Occipital lobe (tissue), 2 donors: Measurements from ENCODE around the gene LRRC28. TPM values are rescaled to one million over a fixed set of nuclear protein-coding genes. Genes with fewer than 3 reads are reported as not detected.
A peak's percentile ranks its signal among the peaks of the same experiment; 100 is the strongest.
"Not testable (repeated sequence)": the region's sequence is repeated elsewhere in the genome, so short reads cannot be mapped to it uniquely, and the experiment has no call there.

Experiments used
- DNase-seq: peaks from one replicate; lab custom pipeline; 2025; lab: John Stamatoyannopoulos, UW
- total RNA-seq: library from RNA; depleted of rRNA; stranded (reverse); fragments of >200 nt; gene quantifications from one replicate; pipeline ENCODE4 v1.2.3, GENCODE V29; 2014

Gene LRRC28
- total RNA-seq: 40.2 TPM

DNA sequence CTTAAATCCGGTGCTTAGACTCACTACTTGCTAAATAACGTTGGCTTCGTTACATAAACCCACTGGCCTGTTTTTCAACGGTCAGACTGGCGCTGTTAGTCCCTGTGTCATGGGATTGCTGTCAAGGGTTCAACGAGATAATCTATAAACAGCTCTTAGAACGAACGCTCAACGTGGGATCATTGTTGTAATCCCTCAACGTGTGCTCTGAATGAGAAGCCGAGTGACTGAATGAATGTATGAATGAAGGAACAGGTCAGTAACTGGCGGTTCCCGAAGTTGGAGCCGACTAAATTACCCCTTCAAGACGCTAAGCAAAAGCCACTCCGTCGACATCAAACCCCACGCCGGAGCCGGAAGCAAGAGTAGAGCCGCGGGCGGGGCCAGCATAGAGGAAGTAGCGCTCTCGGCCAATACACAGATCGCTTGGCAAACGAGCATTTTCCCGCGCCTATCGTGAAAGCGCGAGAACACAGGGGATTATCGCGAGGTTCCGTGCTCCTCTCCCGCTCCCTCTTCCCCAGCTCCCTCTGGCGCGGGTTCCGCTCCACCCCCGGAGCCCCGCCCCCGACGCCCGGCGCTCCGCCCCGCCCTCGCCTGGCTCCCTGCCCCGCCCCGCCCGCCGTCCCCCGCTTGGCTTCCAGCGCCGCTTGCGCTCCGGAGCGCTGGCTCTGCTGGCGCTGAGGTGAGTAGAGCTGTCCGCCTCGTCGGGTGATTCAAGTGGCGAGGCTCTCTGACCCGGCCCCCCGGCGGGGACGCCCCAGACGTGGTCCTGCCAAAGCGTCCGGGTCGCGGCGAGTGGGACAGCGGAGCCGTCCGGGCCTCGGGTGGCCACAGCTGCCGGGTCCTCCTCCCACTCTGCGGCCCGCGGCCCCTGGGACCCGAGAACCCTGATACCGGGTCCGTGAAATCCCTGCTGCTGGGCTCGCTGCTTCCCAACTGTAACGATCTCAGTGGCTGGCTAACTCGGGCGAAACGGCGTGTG, at the start of gene LRRC28:
TSS of gene LRRC28 (plus strand) at position 625 of the 985 bp plus-strand sequence. CDS start 4,477 bp downstream, outside the sequence.
- peak; percentile 97 for DNase-seq

- no peak for DNase-seq
Measured at GRCh38 chr15:99202176-99202552, 49.1 kb upstream of the LRRC28 start.

- DNase-seq: no peak
Measured at GRCh38 chr15:99207672-99208071, 43.6 kb upstream of the LRRC28 start.

DNA sequence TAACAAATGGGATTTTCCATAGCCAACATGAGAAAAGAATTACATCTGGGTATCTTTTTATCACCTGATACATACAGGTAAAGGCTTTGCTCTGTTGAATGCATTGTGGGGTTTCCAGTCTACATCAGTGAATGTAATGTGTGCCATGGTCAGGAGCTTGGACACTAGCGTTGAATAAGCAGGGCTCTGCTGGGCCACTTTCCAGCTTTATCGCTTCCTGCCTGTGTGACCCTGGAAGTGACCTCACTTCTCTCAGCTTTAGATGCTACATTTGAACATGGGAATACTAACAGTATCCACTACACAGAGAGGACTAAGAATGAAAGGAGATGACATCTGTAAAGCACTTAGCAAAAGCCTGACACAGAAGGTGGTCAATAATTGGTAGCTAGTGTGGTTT, 42.0 kb upstream of the LRRC28 start:
- DNase-seq: no peak

DNA sequence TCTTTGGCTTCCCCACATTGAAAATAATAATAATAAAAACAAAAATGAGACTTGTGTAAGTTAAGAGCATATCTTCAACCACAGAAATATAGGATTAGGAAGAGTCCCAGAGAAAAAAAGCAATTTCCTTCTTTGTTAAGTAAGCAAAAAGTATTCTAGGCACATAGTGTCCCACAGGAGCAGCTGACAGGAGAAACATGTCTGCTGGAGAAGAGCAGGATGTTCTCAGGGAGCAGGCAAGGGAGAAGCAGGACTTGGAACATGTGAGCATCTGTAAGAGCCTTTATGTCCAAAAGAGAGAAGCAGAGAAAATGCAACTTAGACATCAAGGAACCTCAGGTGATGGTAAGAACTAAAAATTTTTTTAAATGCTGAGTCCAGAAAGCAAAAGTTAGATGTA, 40.9 kb upstream of the LRRC28 start:
- no peak for DNase-seq

DNA sequence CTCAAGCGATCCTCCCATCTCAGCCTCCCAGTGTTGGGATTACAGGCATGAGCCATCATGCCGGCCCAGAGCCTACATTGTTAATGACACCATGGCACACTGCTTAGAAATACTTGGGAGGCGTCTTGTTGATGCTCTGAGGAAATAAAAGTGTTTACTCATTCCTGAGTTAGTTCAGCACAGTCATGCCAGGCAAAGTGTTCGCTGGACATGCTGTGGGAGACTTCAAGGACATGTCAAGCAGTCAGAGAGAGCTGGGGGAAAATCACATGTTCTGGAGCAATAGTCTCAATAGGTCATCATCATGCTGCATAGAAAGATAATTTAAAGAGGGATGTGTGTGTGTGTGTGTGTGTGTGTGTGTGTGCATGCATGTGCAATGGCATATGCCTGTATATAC, 39.4 kb upstream of the LRRC28 start:
- DNase-seq: no peak

DNA sequence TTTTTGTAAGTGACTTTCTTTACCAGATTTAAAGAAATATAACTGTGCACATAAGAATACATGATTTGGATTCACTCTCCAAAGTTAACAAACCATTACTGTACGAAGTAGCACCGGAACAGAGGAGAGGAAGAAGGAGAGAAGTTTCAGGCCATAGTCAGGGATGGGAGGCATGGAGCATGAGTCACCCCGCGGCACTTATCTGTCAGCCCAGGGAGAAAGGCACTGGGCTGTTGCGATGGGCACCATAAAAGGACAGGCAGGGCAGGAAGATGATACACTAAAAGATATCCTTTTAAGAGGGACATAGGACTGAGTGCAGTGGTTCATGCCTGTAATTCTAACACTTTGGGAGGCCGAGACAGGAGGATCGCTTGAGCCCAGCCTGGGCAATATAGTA, 38.9 kb upstream of the LRRC28 start:
- DNase-seq: no peak

GRCh38 chr15:99213187-99213811, 38.0 kb upstream of the LRRC28 start:
- DNase-seq: peak; percentile 27

GRCh38 chr15:99224372-99225214, 26.7 kb upstream of the LRRC28 start:
- no peak for DNase-seq

GRCh38 chr15:99226802-99227201, 24.5 kb upstream of the LRRC28 start:
- no peak for DNase-seq

DNA sequence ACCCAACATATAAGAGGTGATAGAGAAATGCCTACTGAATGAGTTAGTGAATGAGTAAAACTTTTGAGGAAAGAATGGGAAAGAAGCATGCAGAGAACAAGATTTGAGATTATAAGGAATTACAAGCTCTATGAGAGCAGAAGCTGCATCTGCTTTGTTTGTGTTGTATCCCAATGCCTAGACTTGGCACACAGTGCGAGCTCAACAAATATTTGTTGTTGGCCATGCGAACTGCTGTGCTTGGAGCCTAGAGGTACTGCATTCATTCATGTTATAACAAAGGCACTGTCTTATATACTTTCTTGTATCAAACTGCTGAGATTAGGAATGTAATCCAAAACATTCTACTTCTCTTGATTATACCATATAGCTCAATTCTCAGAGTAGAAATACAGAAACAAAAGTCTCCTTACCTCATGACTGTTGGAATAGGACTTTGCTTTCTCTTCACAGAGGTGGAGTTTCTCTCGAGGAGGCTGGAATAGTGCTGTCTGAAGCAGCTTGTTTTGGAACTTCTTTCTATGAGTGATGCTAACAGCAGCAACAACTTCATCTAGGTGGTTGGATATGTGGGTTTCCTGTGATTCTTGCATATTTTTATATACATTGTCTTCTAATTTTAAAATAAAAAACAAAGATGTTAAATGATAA, 23.0 kb upstream of the LRRC28 start:
- DNase-seq: no peak

DNA sequence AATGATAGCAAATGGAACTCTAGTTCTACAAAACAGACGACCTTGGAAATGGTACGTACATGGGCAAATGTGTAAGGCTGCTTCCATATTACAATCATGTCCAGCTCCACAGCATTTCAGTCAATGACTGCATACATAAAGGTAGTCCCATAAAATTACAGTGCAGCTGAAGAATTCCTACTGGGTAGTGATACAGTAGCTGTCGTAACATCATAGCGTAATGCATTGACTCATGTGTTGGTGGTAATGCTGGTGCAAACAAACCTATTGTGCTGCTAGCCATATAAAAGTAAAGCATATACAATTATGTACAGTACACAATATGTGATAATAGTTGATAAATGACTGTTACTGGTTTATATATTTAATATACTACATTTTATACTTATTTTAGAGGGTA, 20.4 kb upstream of the LRRC28 start:
- no peak for DNase-seq

GRCh38 chr15:99232740-99233139, 18.5 kb upstream of the LRRC28 start:
- no peak for DNase-seq

- DNase-seq: not testable (repeated sequence)
Measured at GRCh38 chr15:99234160-99234559, 17.1 kb upstream of the LRRC28 start.

- DNase-seq: no peak
Measured at GRCh38 chr15:99238849-99239248, 12.4 kb upstream of the LRRC28 start.

- no peak for DNase-seq
Measured at GRCh38 chr15:99239545-99240198, 11.6 kb upstream of the LRRC28 start.

- no peak for DNase-seq
Measured at GRCh38 chr15:99241752-99242151, 9.5 kb upstream of the LRRC28 start.

- no peak for DNase-seq
Measured at GRCh38 chr15:99244306-99244705, 7.0 kb upstream of the LRRC28 start.

DNA sequence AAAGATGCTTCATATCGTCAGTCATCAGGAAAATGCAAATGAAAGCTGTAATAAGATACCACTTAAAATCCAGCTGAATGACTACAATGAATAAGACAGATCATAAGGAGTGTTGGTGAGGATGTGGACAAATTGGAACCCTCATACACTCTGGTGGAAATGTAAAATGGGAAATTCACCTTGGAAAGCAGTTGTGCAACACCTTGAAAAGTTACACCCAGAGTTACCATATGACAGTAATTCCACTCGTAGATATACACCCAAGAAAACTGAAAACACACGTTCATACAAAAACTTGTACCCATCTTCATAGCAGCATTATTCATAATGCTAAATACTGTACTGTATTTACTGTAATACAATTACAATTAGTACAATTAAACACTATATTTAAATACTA, 4.2 kb upstream of the LRRC28 start:
- no peak for DNase-seq

GRCh38 chr15:99248000-99248715, 3.1 kb upstream of the LRRC28 start:
- no peak for DNase-seq
